CMK (cell line): ENCODE results near the gene CMIP.

Experiments used
- DNase-seq: peaks from one replicate; pipeline ENCODE4 v3.0.0-alpha.2; 2010; ENCODE audit warnings: low read depth

Gene CMIP

GRCh38 chr16:81462683-81463082, 18.1 kb downstream of the CMIP start:
- DNase-seq: no peak

GRCh38 chr16:81463296-81463890, 18.8 kb downstream of the CMIP start:
- no peak for DNase-seq

GRCh38 chr16:81464279-81464678, 19.7 kb downstream of the CMIP start:
- no peak for DNase-seq

DNA sequence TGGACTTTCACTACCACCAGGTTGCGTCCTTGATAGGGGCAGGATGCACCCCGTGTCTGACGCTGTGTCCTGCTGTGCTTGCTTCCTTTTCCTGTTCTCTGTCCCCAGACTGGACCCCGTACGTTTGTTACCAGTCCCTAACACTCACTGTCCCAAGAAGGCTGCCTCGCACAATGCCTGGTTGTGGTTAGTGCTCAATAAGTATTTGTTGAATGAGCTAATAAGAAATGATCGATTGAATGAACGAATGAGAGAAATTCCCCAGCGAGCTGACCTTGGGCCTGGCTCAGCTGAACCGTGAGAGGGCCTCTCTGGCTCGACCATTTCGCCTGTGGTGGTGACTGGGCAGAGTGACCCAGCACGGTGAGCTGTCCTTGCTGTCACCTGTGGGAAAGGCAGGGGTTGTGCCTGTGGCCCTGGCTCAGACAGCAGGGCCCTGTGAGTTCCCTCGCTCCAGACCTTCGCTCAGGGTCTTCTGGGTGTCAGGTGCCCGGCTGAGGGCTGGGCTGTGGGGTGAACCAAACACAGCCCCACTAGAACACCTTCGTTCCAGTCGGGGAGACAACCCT, 20.9 kb downstream of the CMIP start:
- DNase-seq: no peak

GRCh38 chr16:81466356-81466980, 21.9 kb downstream of the CMIP start:
- no peak for DNase-seq

DNA sequence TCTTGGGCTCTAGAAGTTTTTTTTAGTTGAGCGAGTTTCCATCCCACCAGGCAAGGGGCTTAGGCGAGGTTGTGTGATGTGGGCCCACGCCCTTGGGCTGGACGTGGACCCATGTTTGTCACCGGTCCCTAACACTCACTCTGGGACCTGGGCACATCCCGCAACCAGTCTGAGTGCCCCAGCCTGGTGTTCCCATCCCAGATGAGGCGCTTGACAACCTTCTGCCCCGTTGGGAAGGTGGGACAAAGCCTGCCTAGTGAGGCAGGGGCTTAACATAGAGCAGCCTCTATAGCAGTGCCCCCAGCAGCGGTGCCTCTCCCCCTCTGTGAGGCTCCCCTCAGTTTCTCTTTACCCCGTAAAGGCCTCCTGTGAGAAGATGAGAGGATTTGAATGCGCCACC, 22.5 kb downstream of the CMIP start:
- no peak for DNase-seq

DNA sequence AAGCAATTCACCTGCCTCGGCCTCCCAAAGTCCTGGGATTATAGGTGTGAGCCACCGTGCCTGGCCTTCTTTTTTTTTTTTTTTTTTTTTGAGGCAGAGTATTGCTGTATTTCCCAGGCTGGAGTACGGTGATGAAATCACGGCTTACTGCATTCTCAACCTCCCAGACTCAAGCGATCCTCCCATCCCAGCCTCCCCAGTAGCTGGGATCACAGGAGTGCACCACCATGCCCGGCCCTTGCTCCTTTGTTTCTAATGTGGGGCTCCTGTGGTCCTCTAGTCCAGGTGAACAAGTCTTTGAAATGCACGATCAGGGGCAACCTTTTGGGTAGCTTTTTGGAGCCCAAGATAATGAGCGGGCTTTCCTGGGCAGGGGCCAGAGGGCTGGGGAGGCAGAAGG, 23.2 kb downstream of the CMIP start:
- no peak for DNase-seq

GRCh38 chr16:81468269-81468902, 23.8 kb downstream of the CMIP start:
- DNase-seq: no peak

DNA sequence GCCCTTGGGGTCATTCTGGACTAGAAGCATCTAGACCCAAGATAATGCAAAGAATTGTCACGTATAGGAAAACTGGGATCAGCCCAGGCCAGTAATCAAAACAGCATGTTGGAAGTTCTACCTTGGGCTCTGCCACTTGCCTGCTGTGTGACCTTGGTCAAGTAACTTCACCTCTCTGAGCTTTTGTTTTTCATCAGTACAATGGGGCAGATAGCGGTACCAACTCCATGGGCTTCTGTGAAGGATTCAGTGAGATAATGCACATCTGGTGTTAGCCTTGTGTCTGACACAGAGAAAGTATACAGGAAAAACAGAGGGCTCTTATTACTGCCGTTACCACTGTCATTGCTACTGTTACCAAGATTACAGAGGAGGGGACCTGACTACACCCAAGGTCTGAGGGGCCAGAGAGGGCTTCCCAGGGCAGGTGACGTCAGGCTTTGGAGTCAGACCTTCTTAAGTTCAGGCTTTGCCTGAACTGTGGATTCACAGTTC, 24.6 kb downstream of the CMIP start:
- no peak for DNase-seq

DNA sequence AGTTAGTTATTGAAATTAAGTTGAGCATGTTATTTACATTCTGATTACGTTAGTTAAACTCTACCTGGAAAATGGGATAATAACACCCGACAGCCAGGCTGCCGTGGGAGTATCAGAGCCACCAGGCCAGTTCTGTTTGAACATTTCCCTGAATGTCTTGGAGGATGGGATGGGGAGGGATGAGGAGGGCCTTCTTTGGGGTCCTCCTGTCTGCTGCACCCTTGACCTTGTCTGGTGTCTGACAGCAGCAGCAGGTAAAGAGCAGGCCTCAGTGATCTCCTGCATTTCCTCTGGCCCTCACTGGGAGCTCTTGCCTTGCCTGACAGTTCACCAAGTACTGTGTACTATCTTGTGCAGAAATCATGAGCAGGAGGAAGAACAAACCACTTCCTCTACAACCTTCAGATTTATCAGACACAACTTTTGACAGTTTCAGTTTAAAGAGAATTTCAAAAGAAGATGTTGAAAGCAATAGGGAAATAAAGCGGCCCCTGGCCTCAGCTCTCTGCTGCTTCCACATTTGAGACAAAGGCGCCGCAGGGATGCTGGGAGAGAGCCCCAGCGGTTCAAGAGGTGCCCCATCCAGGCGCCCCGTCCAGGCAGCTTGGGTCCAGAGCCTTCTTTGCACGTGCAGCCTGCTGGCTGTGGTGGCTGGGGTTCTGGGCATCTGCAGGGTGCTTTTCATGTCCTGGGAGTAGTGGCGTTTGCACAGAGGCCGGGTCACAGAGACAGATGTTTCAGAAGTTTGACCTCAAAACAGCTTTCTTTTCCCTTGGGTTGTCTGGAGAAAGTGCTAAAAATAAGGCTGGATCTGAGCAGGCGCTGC, 25.3 kb downstream of the CMIP start:
- DNase-seq: no peak

GRCh38 chr16:81470796-81471636, 26.4 kb downstream of the CMIP start:
- DNase-seq: no peak

GRCh38 chr16:81471882-81472281, 27.3 kb downstream of the CMIP start:
- DNase-seq: no peak

GRCh38 chr16:81472391-81472790, 27.8 kb downstream of the CMIP start:
- DNase-seq: no peak

- no peak for DNase-seq
These were observed 28.5 kb downstream of the CMIP start for GRCh38 chr16:81473066-81473488.

GRCh38 chr16:81473558-81473957, 28.9 kb downstream of the CMIP start:
- DNase-seq: no peak

DNA sequence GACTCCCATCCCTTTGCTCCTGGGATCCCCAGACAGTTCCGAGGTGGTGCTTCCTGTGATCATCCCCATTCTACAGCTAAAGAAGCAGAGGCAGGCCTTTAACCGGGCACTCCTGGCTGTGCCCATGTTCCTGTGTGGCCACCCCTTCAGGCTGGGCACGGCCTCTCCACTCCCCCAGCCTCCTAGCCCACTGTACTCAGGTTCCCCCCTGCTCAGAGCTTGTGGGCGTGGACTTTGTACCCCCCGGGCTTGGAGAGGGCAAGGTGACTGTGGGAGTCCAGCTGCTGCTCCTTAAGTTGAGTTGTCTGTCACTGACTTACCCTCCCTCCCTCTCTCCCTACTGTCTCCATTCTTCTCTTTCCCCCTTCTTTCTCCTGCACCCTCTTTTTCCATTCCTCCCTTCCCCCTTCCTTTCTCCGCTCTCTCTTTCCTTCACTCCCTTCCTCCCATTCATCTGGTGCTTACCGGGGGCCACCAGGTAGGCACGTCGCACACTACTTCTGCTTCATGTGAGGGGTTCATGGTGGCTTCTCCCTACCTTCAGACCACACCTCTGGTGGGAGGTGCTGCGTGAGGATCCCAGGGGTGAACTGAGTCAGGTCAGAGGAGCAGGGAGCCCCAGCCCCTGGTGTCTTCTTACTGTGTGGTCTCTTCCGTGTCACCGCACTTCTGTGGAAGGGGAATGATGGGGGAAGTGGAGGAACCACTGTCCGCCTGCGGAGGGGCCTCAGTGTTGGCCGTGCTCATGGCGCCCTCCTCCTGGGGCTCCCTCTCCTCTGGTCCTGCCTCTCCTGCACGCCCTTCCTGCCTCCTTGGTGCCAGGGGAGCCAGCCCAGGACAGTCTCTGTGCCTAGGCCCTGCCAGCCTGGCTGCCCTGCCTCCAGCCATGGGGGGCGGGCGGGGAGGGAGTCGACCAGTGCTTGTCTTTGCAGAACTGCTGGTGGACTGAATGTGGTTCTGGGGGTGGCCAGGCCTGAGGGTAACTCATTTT, 29.7 kb downstream of the CMIP start:
- no peak for DNase-seq

DNA sequence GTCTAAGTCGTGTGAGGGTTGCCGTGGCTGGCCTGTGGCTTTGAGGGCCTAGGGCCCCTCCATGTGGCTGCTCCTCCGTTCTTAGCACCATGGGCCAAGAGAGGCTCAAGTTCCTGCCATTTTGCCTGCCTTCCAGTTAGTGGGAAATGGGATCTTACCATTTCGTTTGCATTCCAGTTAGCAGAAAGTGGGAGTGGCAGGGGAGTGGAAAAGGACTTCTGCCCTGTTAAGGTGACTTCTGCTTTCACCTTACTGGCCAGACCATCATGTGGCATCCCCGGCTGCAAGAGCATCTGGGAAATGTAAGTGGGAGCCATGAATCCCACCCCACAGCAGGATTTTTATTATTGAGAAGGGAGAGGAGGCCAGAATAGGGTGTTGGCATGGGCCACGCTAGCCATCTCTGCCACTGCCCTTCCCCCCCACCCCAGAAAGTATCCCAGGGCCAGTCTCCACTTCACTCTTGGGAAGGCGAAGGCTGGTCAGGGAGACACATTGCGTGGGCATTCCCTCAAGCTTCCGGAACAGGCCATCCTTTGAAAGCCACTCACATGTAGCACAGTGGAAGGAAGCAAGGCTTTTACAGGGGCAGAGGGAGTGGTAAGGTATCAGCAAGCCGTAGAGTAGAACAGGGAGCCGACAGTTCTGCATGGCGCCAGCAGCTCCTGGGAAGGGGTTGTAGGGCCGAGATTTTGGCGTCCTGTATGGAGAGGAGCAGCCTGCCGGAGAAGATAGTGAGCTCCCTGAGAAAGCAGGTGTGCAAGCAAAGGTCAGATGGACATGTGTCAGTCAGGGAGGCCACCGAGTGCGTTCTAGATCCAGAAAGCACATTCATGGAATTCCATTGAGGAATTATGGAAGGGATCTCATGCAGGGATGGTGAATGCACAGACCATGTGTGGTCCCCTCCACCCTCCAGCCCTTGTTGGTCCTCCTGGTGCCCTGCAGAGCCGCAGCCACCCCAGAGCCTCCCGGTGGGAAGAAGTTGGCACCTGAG, 33.4 kb downstream of the CMIP start:
- no peak for DNase-seq

DNA sequence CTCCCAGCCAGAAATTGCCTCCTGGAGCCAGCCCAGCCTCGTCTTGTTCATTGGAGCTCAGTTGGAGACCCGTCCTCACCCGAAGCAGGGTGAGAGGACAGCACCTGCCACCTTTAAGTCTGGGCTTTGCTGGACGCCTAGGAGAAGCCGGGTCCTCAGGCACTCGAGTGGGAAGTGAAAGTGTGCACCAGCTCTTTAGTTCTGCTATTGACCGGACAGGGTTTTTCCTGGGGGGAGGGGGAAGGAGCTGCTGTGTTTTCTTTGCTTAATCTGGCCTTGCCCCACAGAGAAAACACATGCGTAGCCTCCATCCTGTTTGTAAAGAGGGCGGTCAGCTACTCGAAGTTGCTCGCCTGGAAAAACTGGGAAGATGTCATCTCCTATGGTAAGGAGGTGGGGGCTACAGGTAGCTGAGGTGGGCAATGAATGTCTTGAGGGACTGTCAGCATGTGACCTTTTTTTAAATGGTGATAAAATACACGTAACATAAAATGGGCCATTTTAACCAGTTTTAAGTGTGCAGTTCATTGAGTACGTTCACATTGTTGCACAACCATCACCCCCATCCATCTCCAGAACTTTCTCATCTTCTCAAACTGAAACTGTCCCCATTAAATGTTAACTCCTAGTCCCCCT, 34.4 kb downstream of the CMIP start:
- no peak for DNase-seq
